GM12878 (cell line): Measurements from ENCODE around the gene GIMAP7. TPM values are rescaled to one million over a fixed set of nuclear protein-coding genes. Genes with fewer than 3 reads are reported as not detected.
A peak's percentile ranks its signal among the peaks of the same experiment; 100 is the strongest.

Experiments used
- ASH2L ChIP-seq: fragments of 300-600, 200-600 bp; sonication (generic); IDR thresholded peaks from 2 replicates; pipeline ENCODE4 v1.6.1; 2017; ENCODE audit warnings: low read depth, mild to moderate bottlenecking, borderline replicate concordance
- ATF3 ChIP-seq: IDR thresholded peaks from 2 replicates; pipeline ENCODE4 v1.6.1; 2011; ENCODE audit warnings: low read depth, mild to moderate bottlenecking, low read length, moderate library complexity, borderline replicate concordance; ENCODE audit errors: extremely low read depth
- BMI1 ChIP-seq: fragments of 450-650 bp; IDR thresholded peaks from 2 replicates; pipeline ENCODE4 v1.6.1; 2016; ENCODE audit warnings: mild to moderate bottlenecking, moderate library complexity, borderline replicate concordance
- BRCA1 ChIP-seq: IDR thresholded peaks from 2 replicates; pipeline ENCODE4 v1.6.1; 2011; ENCODE audit warnings: low read depth, low read length, improper control_type of control experiment
- EGR1 ChIP-seq, 2 experiments: IDR thresholded peaks; 1 replicate in 1 of 2; 2 replicates in 1 of 2; pipeline ENCODE4 v1.6.1; 2011 to 2012; ENCODE audit warnings: low read depth in 2 of 2, low read length in 2 of 2, borderline replicate concordance in 1 of 2, mild to moderate bottlenecking in 1 of 2, moderate library complexity in 1 of 2
- PML ChIP-seq: IDR thresholded peaks from 2 replicates; pipeline ENCODE4 v1.6.1; 2012; ENCODE audit warnings: low read length, inconsistent platforms
- POLR2AphosphoS5 ChIP-seq: IDR thresholded peaks from 2 replicates; pipeline ENCODE4 v1.6.1; 2011; ENCODE audit warnings: mild to moderate bottlenecking, low read length, inconsistent platforms
- POU2F2 ChIP-seq: IDR thresholded peaks from 3 replicates; pipeline ENCODE4 v1.6.1; 2011; ENCODE audit warnings: low read depth, mild to moderate bottlenecking, low read length, borderline replicate concordance
- REST ChIP-seq: IDR thresholded peaks from 2 replicates; pipeline ENCODE4 v1.6.1; 2012; ENCODE audit warnings: mild to moderate bottlenecking, low read depth, low read length
- SIX5 ChIP-seq: IDR thresholded peaks from 2 replicates; pipeline ENCODE4 v1.6.1; 2011; ENCODE audit warnings: mild to moderate bottlenecking, low read depth, low read length, moderate library complexity; ENCODE audit not compliant: severe bottlenecking
- SMAD5 ChIP-seq: IDR thresholded peaks from 2 replicates; pipeline ENCODE4 v1.6.1; 2016; ENCODE audit warnings: antibody characterized with exemption, low read depth
- SPI1 ChIP-seq: IDR thresholded peaks from 2 replicates; pipeline ENCODE4 v1.6.1; 2011; ENCODE audit warnings: low read depth, mild to moderate bottlenecking, low read length, moderate library complexity, borderline replicate concordance; ENCODE audit not compliant: insufficient read depth
- SUPT20H ChIP-seq: IDR thresholded peaks from 2 replicates; pipeline ENCODE4 v1.6.1; 2011; ENCODE audit warnings: low read depth, mild to moderate bottlenecking, low read length, moderate library complexity, borderline replicate concordance; ENCODE audit not compliant: control insufficient read depth
- TARDBP ChIP-seq: IDR thresholded peaks from 2 replicates; pipeline ENCODE4 v1.6.1; 2016; ENCODE audit warnings: borderline replicate concordance
- ZNF217 ChIP-seq: fragments of 450-650 bp; IDR thresholded peaks from 2 replicates; pipeline ENCODE4 v1.6.1; 2017; ENCODE audit warnings: antibody characterized with exemption, mild to moderate bottlenecking
- polyA plus RNA-seq, 11 experiments: library from polyadenylated mRNA; depleted of rRNA in 4 of 11; unstranded in 6 of 11; stranded (reverse) in 5 of 11; fragments of >200 nt; fragmentation: Nextera tagmentation in 4 of 11; fragmentation: Illumina TruSeq in 1 of 11; extraction: Ambion mirVana in 4 of 11; extraction: Trizol in 1 of 11; gene quantifications; 1 replicate in 1 of 11; 2 replicates in 10 of 11; pipeline versions ENCODE4 v1.2.1 to v1.2.3, GENCODE V29; 2011 to 2016; ENCODE audit warnings: inconsistent platforms in 2 of 11, missing spikeins in 2 of 11, low read depth in 1 of 11
- total RNA-seq, 4 experiments: library from RNA; depleted of rRNA in 3 of 4; stranded (reverse); fragments of >200 nt in 3 of 4; fragmentation: Illumina TruSeq in 1 of 4; extraction: Trizol in 1 of 4; gene quantifications; 2 replicates each; pipeline versions ENCODE4 v1.2.1 to v1.2.3, GENCODE V29; 2013 to 2021

GIMAP7 gene
- total and polyA plus RNA-seq, 10 of the 15 experiments (the other 5 are each of a cell fraction or from before 2014, with no cell fraction given) = 2.7 to 16.6 (median 5.4) TPM

GRCh38 chr7:150514748-150515222, at the start of gene GIMAP7 (continued):
- TF ChIP-seq SUPT20H = no peak
- no peak for TF ChIP-seq TARDBP
- no peak for TF ChIP-seq ASH2L
- no peak for TF ChIP-seq REST
- peak; percentile 47; the same call in 1 of the 2 replicates for TF ChIP-seq POLR2AphosphoS5
- no peak for TF ChIP-seq SMAD5
- TF ChIP-seq SPI1 = no peak
- TF ChIP-seq EGR1 (IDR thresholded peaks at IDR 0.05; ENCODE audit: borderline replicate concordance in 1 of 2, low read depth in 2 of 2, low read length in 2 of 2) = no peak
- no peak for TF ChIP-seq BMI1
- no peak for TF ChIP-seq BRCA1
- TF ChIP-seq PML = no peak
- no peak for TF ChIP-seq ATF3
- no peak for TF ChIP-seq ZNF217
- peak; percentile 15; the same call in 1 of the 3 replicates for TF ChIP-seq POU2F2
- TF ChIP-seq SIX5 = no peak
- TF ChIP-seq, all 136 proteins: peak for 6
